SK-N-SH (cell line): ENCODE measurements around the gene FAM78B.

ENCODE experiments used
- EP300 ChIP-seq, 2 experiments: IDR thresholded peaks; 2 replicates each; pipeline versions ENCODE4 v1.4.0 to v1.6.1; 2012; ENCODE audit warnings: borderline replicate concordance in 1 of 2, low read depth in 1 of 2, low read length in 1 of 2
- POLR2AphosphoS5 ChIP-seq: IDR thresholded peaks from 2 replicates; pipeline ENCODE4 v1.6.1; 2012; ENCODE audit warnings: low read depth, low read length

- TF ChIP-seq EP300 (IDR thresholded peaks at IDR 0.05; ENCODE audit: borderline replicate concordance in 1 of 2, low read depth in 1 of 2, low read length in 1 of 2) (no peak), POLR2AphosphoS5 (no peak)
Measured at GRCh38 chr1:166064951-166065350, 101.8 kb downstream of the FAM78B start.
